Spleen (tissue), 7 donors: ENCODE measurements around the gene FAM193A.

Source experiments
- CTCF ChIP-seq, 11 experiments: fragments of 200-600 bp in 7 of 11; fragments of 450-650 bp in 4 of 11; sonication (generic) in 4 of 11; IDR thresholded peaks in 8 of 11; conservative IDR thresholded peaks in 3 of 11; 1 replicate in 7 of 11; 2 replicates in 4 of 11; pipeline versions ENCODE4 v1.4.0 to v1.8.0; 2016 to 2021; ENCODE audit warnings: antibody characterized with exemption in 11 of 11, inconsistent platforms in 4 of 11, mild to moderate bottlenecking in 1 of 11
- POLR2A ChIP-seq, 3 donors: fragments of 450-650 bp; IDR thresholded peaks; one replicate each; pipeline ENCODE4 v1.5.1; 2017; ENCODE audit warnings: antibody characterized with exemption in 3 of 3, mild to moderate bottlenecking in 1 of 3
- POLR2AphosphoS5 ChIP-seq, 3 donors: sonication (generic); formaldehyde crosslinking; IDR thresholded peaks; one replicate each; pipeline ENCODE4 v1.5.1; 2017; ENCODE audit warnings: antibody characterized with exemption in 3 of 3
- donor health status: DM: no; HTN: no; CAD: no; lungs with moderate emphysema.
- donor health status: DM: no; HTN: no; CAD: no.
- donor health status: DM: no; HTN: no; CAD: no.

- TF ChIP-seq CTCF (IDR thresholded peaks at IDR 0.05 in 8 of 11, conservative IDR thresholded peaks at IDR 0.05 in 3 of 11) (no peak), POLR2A (IDR thresholded peaks at IDR 0.05) (no peak), POLR2AphosphoS5 (IDR thresholded peaks at IDR 0.05) (no peak)
These were observed 115.6 kb downstream of the FAM193A start for GRCh38 chr4:2651998-2652397.
